PFSK-1 (cell line): ENCODE data around the gene TRERF1.

Experiments used
- POLR2AphosphoS5 ChIP-seq: IDR thresholded peaks from 2 replicates; pipeline ENCODE4 v1.6.1; 2012; ENCODE audit warnings: low read depth, mild to moderate bottlenecking, control low read depth, low read length, moderate library complexity
- REST ChIP-seq, 2 experiments: IDR thresholded peaks; 2 replicates each; pipeline versions ENCODE4 v1.6.1 to v1.8.0; 2011 to 2012; ENCODE audit warnings: low read depth in 2 of 2, low read length in 2 of 2, control low read depth in 1 of 2, inconsistent platforms in 1 of 2, mild to moderate bottlenecking in 1 of 2, moderate library complexity in 1 of 2; ENCODE audit not compliant: insufficient read depth in 1 of 2
- SIN3A ChIP-seq: IDR thresholded peaks from 2 replicates; pipeline ENCODE4 v1.6.1; 2012; ENCODE audit warnings: mild to moderate bottlenecking, low read length, moderate library complexity, borderline replicate concordance; ENCODE audit not compliant: insufficient read depth
- TAF1 ChIP-seq: IDR thresholded peaks from 2 replicates; pipeline ENCODE4 v1.6.1; 2012; ENCODE audit warnings: low read length, control low read depth, borderline replicate concordance; ENCODE audit not compliant: insufficient read depth

DNA sequence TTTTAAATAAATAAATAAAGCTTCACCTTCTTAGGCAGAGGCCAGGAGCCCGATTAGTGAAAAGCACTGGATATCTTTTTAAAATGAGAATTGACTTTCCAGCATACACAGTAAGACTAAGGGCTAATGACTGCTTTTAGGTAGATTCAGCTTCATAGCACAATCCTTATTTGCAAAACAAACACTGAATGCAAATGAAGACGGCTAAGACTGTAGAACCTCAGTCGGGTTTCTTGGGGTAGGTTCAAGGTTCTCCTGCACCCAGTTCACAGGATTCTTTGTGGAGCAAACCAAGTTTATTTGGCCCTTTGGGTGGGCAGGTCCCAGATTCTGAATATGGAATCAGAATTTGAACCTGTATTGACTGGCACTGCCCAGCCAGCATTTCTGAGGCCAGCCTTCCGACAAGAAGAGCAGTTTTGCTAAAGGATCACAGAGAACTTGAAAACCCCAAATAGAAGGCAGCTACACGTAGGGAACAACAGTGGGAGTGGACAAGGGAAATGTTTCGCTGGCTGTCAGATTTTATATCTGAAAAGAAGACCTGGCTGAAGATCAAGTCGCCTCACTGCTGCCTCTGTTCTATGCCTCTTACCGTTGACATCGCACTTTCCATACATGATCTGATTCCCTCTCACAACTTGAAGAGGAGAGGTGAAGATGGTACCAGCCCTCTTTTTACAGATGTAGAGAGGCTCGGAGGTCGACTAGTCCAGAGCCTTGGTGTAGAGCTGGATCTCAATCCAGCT is 8.2 kb downstream of the TRERF1 start:
- TF ChIP-seq REST (IDR thresholded peaks at IDR 0.05; ENCODE audit: insufficient read depth in 1 of 2, low read depth in 2 of 2, low read length in 2 of 2) (no peak), SIN3A (no peak), POLR2AphosphoS5 (no peak), TAF1 (no peak)
